Stimulated activated naive CD4-positive, alpha-beta T cell (primary cell): Measurements from ENCODE around the gene IRAK2.

Experiments used
- DNase-seq, 6 experiments: peaks; one replicate each; lab custom pipeline; 2025; lab: John Stamatoyannopoulos, UW

Gene IRAK2

DNA sequence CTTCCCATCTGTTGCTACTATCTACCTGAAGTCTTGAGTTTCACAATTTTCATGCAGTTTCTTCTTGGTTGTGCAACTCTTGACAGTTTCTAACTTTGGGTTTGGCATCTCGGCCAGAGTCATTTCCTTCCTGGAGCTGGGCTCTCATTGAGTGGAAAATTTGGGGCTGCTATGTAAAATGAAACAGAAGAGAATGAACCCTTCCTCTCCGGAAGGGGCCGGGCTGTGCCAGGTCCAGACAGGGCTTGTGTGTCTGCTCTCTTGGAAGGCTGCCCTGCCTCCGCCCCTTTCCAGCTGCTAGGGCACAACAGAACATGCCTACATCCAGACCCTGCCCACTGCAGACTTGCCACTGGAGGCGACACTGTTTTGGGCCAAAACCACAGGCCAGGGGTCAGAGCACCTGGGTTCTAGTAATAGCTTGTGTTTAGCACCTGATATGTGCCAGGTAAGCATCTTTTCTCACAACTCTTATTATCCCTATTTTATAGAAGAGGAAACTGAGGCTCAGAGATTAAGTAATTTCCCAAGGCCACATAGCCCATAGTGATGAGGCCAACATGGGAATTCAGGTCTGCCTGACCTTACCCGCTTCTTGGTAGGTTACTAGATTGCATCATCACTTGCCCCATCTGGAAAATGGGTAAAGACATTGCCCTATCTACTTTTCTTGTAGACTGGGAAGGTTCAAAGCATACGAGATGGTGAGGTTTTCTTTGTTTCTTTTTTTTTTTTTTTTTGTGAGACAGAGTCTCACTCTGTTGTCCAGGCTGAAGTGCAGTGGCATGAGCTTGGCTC, 25.0 kb downstream of the IRAK2 start:
- DNase-seq, result peak in 2 of 6 experiments; percentile 2 to 11

DNA sequence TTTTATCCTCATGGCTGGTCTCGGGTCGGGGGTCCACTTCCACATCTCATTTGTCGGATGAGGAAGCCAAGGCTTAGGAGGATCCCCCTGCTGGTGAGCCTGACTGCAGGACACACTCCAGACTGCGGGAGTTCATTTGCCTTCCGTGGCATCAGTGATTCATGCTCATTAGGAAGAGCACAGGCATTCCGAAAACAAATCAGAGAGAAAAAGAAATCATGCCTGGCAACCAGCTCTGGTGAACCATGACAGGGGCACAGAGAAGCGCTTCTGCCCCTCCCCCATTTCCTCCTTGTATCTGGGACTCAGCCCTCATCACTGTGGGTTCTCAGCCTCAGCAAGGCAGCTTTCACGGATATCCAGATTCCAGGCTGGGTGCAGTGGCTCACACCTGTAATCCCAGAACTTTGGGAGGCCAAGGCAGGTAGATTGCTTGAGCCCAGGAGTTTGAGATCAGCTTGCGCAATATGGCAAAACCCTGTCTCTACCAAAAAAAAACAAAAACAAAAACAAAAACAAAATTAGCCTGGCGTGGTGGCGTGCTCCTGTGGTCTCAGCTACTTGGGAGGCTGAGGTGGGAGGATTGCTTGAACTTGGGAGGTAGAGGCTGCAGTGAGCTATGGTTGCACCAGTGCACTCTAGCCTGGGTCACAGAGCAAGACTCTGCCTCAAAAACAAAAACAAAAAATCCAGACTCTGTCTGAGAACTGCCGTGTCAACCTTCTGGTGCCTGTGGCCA, 28.4 kb downstream of the IRAK2 start:
- peak; percentile 21 to 57 (median 38) for DNase-seq

DNA sequence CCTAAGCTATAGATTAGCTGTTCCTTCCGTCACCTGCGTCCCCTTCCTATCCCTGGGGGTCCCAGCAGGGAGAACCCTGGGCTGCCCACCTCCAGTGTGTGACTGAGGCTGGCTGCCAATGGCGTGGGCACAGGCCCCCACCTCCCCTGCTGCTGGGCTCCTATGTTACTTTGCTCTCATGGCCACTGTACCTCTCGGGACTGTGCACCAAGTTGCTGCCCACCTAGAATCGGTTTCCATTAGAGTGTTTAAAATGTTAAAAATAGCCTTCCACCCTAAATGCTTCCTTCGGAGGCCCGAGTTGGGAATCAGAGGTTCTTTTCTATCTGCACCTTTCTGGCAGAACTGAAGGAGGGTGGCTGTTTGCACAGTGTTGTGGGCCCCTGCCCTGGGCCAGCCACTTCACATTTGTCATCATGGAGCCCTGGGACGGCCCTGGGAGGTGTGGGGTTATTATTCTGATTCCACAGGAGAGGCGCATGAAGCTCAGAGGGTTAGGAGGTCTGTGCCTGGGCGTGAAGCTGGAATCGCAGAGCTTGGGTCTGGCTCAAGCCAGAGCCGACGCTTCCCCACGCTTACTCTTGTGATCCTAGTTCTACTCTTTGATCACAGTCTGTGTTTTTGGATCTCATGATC, 29.1 kb downstream of the IRAK2 start:
- peak in 1 of 6 experiments; percentile 22 for DNase-seq

DNA sequence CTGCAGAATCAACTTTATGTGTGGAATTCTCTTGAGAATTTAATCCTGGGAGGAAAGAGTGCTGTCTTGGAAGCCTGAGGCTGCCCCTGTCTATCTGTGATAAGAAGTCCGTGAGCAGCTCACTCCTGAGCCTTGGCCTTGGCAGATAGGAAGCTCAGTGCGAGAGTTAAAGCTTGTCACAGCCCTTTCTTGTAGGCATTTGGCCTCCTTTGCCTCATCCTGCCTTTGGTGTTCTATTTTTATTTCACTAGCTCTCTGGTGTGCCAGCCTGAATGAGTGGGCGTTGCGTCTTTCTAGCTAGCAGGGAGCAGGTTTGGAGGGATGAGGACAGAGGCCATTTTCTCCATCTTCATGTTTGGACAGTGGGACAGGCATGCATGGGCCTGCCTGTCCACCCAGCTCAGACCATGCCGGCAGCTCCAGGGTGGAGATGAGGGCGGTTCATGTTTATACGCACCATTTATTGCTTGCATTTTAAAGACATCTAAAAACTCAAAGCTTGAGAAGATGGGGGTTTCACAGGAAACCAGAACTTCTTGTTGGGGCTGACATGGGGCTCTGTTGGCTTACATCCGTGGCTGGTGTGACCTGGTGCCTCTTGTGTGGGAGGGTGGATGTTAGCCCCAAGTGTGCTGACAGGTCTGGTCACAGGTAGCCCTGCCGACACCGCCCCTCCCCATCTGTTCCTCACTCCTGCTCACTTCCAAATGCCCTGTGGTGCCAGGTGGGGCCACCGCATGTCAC, 29.8 kb downstream of the IRAK2 start:
- peak; percentile 24 to 84 (median 61) for DNase-seq

DNA sequence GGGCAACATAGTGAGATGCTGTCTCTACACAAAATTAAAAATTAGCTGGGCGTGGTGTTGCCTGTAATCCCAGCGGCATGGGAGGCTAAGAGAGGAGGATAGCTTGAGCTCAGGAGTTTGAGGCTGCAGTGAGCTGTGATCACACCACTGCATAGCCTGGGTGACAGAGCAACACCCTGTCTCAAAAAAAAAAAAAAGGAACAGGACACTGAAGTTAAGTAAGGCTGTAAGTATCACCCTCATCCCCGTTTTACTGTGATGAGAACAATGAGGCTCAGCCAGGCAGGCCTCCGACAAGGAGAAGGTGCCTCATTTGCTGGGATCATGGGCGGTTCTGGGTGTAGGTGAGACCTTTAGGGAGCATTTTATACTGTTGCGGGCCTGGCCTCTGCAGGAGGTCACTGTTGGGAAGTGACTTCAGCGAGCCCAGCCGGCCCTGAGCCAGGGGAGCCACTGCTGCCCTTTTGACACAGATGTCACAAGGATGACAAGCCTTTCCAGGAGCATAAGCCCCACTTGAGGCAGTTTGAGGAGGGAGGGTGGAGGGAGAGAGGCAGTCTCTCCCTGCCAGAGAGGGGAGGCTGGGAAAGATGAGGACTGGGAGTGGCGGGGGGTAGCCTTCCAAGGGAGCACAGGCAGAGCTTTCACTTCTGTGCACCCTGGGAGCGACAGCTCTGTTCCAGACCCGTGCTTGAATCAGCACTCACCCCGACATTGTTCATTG, 30.8 kb downstream of the IRAK2 start:
- no peak for DNase-seq

DNA sequence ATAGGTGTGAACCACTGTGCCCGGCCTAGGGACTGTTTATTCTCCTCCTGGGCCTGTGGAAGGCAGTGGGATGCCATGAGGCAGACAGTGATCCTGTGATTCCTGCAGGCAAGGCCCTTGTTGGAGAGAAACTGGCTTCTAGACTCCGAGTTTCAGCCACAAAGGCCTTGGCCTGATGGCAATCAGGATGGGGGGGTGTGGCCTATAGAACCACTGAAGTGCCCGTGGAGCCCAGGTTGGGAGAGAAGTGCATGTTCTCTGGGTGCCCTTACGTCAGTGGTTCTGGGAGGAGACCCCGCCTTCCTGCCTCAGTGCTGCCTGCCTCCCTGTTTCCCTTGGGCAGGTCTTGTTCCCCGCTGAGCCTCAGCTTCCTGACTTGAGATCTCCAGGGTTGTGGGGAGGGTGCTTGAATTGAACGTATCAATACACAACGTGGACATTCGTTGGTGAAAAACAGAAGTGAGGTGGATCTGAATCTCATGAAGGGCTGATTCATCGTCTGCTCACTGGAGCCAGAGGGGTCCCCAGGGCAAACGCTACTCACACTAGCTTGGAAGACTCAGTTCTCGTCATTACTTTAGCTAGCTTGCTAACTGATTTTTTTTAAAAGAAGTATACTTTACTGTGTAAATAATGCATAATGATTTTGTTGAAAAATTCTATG, 31.8 kb downstream of the IRAK2 start:
- no peak for DNase-seq

DNA sequence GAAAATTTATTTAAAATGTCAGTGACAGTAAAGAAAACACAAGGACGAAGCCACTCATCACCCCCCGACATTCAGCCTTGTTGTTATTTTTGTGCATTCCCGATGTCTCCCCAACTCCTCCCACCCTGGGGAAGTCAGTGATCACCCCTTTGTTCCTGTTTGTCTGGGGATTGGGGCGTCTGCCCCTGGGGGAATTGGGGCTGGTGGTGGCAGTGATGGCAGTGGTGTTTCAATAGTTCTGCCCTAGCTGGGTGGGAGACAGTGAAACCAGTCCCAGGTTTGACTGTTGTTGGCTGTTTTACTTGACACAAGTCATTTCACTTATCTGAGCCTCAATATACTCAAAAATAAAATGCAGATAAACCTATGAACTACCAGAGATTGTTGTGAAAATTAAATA, 33.5 kb downstream of the IRAK2 start:
- DNase-seq, result no peak

DNA sequence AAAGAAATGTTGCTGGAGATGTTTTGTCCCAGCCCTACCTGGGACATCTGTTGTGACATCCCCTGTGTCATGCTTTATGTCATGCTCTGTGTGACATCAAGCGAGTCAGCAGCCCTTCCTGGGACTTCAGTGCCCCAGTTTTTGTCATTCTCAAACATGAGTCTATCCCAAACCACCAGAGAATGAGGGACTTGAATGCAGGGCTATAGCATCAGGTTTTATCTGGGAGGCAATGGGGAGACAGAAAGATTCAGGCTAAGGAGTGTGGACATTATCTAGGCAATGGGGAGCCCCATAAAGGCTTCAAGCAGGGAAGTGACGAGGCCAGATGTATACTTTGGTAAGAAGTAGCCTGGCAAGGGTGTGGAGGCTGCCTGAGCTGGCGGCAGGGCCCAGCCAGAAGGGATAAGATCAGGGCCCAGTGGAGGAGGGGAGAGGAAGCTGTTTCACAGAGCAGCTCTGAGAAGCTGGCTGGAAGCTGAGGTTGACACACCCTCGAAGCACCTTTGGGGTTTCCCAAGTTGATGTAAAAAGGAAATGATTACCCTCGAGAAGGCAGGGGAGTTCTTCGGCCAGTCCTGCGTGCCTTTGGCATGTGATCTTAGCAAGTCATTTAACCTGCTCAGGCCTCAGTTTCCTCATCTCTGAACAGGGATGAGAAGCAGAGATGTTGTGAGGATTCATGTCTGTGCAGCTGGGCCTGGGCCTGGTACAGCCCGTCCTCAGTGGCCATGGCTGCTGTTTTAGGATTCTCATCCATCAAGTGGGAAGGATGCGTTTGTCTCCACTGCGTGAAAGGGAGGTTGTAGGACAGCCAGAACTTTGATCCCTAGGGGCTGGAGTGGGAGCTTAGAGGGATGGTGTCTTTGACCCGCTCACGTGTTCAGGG, 34.3 kb downstream of the IRAK2 start:
- DNase-seq, result peak; percentile 45 to 68 (median 63)

DNA sequence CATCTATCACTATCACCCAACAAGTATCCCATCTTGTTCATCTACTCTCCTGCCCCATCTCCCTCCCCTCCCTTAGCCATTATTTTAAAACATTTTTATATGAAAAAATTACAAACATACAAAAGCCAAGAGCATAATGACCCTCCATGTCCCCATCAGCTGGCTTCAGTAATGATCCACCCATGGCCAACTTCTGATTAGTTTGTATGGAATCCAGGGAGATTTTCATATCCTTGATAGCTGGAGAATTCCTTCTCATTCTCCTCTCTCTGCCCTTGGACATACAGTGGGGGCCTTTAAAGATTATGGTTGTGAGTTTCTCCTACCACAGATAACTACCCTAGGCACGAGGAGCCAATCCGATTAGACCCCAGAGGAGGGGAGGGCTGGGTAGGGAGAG, 40.2 kb downstream of the IRAK2 start:
- DNase-seq, result no peak

DNA sequence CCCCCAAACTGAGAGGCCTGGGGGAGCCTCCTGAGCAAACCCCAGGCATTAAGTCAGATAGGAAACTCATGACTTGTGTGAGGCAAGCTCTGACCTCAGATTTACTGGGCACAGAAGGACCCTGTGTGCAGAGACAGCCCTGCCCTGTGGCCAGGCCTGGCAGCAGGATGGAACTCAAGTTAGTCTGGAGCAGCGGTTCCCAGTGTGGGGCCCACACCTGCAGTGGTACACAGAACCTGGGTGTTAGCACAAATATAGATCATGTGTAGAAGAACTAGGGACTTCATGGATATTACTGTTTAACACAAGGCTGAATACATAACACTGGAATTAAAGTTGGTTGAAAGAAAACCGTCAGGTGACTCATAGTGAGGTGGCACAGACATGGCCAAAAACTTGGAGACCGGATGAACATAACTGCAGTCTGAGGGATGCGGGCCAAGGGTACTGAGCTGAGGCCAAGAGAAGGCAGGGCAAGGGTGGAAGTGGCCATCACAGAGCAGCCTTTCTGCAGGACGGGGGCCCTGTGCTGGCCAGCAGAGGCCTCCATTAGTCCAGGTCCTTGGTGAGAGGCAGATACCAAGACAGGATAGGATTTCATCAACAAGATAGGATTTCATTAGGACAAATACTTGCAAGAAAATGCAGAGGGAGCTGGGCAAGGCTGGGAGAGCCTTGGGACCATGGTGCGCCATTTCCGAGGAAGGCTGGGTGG, 40.9 kb downstream of the IRAK2 start:
- DNase-seq, result no peak

DNA sequence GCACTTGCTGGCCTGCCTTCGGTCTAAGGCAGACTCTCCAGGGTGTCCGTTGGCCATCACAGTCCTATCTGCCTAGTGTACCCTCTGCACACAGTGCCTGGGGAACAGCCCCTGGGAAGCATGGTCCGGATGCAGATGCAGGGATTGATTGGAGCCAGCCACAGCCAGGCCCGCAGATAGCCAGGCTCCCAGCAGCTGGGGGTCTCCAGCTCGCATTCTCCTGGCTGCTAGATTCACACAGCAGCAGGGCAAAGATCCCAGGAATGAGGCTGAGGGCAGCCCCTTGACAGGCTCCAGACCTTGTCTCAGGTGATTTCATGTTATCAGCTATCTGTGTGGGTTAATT, 41.4 kb downstream of the IRAK2 start:
- DNase-seq, result no peak

DNA sequence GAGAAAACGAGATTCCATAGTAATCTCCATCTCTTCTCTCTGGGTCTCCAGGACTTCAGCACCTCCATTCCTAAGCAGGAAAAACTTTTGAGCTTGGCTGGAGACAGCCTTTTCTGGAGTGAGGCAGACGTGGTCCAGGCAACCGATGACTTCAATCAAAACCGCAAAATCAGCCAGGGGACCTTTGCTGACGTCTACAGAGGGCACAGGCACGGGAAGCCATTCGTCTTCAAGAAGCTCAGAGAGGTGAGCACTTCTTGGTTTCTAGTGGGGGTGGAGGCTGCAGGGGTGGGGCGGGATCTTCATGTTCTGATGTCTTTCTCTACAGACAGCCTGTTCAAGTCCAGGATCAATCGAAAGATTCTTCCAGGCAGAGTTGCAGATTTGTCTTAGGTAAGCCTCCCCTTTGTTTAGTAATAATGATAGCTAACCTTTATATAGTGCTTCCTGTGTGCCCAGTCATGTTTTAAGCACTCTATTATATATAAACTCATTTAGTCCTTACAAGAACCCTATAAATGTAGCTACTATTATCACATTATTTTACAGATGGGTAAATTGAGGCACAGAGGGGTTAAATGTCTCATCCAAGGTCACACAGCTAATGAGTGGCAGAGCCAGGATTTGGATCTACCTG, 48.6 kb downstream of the IRAK2 start:
- DNase-seq, result no peak

DNA sequence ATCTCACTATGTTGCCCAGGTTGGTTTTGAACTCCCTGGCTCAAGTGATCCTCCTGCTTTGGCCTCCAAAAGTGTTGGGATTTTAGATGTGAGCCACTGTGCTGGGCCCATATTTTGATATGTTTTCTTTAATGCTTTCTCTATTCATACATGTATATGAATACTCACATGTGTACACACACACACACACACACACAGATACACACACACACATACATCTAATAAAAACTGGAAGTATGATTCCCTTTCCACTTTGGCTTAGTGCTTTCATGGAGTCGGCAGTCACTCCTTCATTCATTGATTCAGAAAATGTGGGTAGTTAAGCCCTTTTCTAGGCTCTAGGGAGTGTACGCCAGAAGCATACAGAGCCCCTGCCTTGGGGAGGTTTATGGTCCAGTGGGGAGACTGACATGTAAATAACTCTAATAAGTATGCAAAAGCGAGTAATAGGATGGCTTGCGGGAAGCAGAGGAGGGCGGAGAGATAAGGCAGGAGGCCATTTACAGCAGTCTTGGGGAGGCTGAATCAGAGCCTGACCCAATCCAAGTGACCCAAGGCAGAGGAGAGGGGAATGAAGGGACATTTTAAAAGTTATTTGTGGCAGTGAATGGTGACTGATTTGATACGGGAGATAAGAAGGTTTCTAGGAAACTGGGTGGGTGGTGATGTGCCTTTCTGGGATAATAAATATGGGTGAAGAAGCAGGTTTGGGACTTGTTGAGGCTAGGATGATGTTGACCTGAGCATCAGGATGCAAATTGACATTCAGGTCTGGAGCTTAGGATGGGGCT, 51.1 kb downstream of the IRAK2 start:
- no peak for DNase-seq

DNA sequence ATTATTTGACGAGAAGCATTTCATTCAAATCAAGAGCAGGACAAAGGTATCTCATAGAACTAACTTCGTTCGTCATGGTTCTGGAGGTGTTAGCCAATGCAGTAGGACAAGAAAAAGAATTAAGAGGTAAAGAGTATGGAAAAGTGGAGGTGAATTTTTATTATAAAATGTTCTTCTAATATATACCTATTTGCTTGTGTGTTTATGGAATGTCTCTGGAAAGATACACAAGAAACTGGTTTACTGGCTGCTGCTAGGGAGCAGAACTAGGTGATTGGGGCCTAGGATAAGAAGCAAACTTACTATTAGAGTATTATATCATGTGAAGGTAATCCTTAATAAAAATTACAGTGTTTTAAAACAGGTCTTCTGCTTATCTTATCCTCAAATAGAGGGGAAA, 52.6 kb downstream of the IRAK2 start:
- no peak for DNase-seq

DNA sequence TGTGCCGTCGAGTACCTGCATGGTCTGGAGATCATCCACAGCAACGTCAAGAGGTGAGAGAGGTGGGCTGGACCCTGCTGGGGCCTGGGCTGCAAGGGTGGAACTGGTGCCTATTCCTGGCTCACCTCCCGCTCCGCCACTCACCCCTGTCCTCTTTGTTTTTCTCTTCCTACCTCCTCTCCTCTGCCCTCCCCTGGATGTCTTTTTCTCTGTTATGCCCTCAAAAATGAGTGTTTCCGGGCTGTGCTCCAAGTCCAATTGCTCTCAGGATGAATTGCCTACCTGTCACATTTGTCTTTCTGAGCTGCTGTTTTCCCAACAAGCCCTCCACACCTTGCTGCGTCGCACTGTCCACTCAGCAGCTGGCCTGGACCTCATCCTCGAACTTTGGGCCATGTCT, 55.0 kb downstream of the IRAK2 start:
- no peak for DNase-seq

DNA sequence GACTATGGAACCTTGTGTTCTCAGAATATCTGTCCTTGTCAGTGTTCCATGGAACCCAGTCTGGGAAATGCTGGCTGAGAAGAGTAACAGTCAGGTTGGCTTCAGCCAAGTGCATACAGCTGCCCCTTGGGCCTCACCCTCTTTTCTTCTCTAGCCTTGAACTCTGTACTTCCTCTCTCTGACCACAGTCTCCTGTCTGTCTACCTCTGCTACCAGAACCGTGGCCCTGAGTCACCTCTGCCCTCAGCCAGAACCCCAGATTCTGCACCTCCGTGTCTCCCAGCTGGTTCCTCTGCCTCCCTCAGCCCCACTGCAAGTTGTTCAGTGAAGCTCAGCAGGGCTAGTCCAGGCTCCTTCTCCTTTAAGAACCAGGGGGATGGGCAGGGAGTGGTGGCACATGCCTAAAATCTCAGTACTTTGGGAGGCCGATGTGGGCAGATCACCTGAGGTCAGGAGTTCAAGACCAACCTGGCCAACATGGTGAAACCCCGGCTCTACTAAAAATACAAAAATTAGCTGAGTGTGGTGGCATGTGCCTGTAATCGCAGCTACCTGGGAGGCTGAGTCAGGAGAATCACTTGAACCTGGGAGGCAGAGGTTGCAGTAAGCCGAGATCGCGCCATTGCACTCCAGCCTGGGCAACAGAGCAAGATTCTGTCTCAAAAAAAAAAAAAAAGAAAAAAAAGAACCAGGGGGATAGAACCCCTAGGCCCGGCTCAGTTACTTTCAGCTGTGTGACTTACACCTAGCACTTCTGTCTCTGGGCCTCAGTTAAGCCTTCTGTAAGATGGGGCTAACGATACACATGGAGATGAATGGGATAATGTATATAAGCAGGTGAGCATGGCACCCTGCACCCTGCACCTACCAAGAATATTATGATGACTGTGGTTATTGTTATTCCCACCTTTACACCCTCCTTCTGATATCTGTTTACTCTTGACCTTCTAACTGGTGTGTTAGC, 59.2 kb downstream of the IRAK2 start:
- no peak for DNase-seq
